Keratinocyte (primary cell): ENCODE measurements around the gene PLA2G4C.
"Not testable (repeated sequence)": the region's sequence is repeated elsewhere in the genome, so short reads cannot be mapped to it uniquely, and the experiment has no call there.

Experiments
- CTCF ChIP-seq, 3 experiments: IDR thresholded peaks in 1 of 3; conservative IDR thresholded peaks in 1 of 3; optimal IDR thresholded peaks in 1 of 3; 2 replicates in 2 of 3; 3 replicates in 1 of 3; pipeline versions ENCODE3 to v1.5.1; 2011; ENCODE audit warnings: low read length in 3 of 3, mild to moderate bottlenecking in 3 of 3, moderate library complexity in 2 of 3, control low read depth in 1 of 3, inconsistent platforms in 1 of 3; ENCODE audit not compliant: insufficient read depth in 2 of 3; ENCODE audit errors: extremely low read depth in 1 of 3
- EZH2 ChIP-seq: IDR thresholded peaks from one replicate; pipeline ENCODE4 v1.6.1; 2012; ENCODE audit warnings: inconsistent platforms, mild to moderate bottlenecking, low read length, moderate library complexity

- not testable (repeated sequence) for TF ChIP-seq EZH2; CTCF (optimal IDR thresholded peaks at IDR 0.05 in 1 of 3, IDR thresholded peaks at IDR 0.05 in 1 of 3, conservative IDR thresholded peaks at IDR 0.05 in 1 of 3; ENCODE audit: extremely low read depth in 1 of 3, insufficient read depth in 2 of 3, low read length in 3 of 3)
These were observed 19.4 kb downstream of the PLA2G4C start for GRCh38 chr19:48091111-48091718.
